ENCODE data around the gene OSBP2. TPM values are rescaled to one million over a fixed set of nuclear protein-coding genes. Genes with fewer than 3 reads are reported as not detected.

The OSBP2 gene
- total RNA-seq, 4 donors from 2014 or later: 3.3 to 7.7 (median 4.6) TPM; not detected in 1

DNA sequence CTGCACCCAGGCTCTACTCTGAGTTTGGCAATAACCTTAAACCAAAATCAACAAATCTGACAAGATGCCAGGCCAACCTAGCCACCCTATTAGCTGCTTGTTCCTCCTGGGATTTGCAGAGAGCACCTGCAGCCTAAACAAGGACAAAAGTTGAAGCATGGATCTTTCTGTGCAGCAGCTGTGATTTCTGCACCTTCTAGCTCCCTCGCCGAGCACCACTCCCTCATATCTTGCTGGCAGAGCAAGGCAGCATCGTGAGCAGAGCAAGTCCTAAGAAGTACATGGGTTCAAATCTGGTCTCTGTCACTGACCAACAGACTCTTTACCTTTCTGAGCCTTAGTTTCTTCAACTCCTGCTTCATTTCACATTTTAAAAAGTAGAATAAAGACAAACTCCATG lies 235.6 kb downstream of the OSBP2 start:
- TF ChIP-seq POLR2A (IDR thresholded peaks at IDR 0.05) (no peak), CTCF (IDR thresholded peaks at IDR 0.05) (no peak)
- Histone ChIP-seq H3K27ac (no peak overlapping the region), H3K9me3 (no peaks in the 10 kb centered on the region), H3K36me3 (no peaks in the 10 kb centered on the region), H3K4me3 (no peak overlapping the region), H3K4me1 (no peaks in the 10 kb centered on the region), H3K27me3 (no peaks in the 10 kb centered on the region)
- intact Hi-C loops (cut with DNase I; ENCODE audit: low total_unique reads): no loop called here
- DNase-seq: no peak

DNA sequence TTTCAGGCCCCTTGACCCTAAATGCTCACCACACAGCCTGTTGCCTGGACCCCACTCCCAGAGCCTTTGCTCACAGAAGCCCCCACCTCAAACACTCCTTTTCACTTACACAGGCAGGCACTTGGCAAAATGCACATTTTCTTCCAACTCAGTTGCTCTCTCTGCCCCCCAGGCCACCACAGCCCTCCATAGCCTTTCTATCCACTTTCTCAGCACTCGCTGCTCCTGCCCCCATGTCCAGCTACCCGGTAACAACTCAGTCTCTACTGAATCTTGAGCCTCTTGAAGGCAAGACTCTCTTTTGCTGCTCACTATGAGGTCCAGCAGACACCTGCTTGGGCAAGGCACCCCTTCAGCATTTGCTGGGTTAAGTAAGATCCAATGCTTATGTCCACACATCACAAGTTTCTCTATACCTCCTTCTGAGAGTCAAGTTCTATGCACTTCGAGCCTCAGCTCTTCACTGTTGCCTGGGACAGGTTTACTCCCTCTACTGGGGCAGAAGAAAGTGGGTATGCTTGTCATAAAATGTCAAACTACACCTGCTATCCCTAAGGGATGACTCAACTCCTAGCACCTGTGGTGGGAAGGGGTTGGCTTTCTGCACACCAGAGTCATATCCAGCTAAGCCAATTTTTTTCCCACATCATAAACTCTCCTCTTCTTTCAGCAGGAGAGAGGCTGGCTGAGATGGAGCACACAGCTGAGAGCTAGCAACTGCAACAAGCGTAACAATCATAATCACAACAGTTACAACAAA lies 237.0 kb downstream of the OSBP2 start:
- TF ChIP-seq CTCF (IDR thresholded peaks at IDR 0.05): no peak
- no peak for TF ChIP-seq POLR2A (IDR thresholded peaks at IDR 0.05)
- H3K27ac ChIP-seq: no peak overlapping the region
- no peak for DNase-seq
- H3K36me3 ChIP-seq: no peaks in the 10 kb centered on the region
- no peaks in the 10 kb centered on the region for H3K27me3 ChIP-seq
- no peaks in the 10 kb centered on the region for H3K9me3 ChIP-seq
- H3K4me3 ChIP-seq: no peak overlapping the region
- intact Hi-C loops (cut with DNase I; ENCODE audit: low total_unique reads): no loop called here
- no peaks in the 10 kb centered on the region for H3K4me1 ChIP-seq

DNA sequence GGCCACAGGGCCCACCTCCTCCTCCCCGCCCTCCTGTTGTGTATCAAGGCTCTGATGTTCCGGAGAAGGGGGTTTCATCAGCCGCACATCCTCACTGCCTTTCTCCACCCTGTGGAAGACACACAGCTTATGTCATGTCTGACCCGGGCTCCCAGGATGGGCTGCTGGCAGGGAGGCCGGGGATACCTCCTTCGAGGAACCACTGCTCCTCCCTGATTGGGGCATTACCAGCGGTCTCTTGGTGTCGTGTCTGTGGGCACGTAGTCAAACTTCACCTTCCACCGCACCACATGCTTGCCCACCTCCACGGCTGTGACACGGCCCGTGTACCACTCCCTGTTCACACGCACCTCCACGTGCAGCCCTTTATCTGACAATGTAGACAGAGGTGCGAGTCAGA lies 238.0 kb downstream of the OSBP2 start:
- Histone ChIP-seq H3K27me3 (no peaks in the 10 kb centered on the region), H3K27ac (no peak overlapping the region), H3K36me3 (no peaks in the 10 kb centered on the region), H3K4me3 (no peak overlapping the region), H3K9me3 (no peaks in the 10 kb centered on the region), H3K4me1 (no peaks in the 10 kb centered on the region)
- no peak for DNase-seq
- TF ChIP-seq POLR2A (IDR thresholded peaks at IDR 0.05): no peak
- intact Hi-C loops (cut with DNase I; ENCODE audit: low total_unique reads): no loop called here

GRCh38 chr22:30933457-30933856 lies 238.8 kb downstream of the OSBP2 start:
- H3K27ac ChIP-seq: no peak overlapping the region
- no peaks in the 10 kb centered on the region for H3K4me1 ChIP-seq
- H3K27me3 ChIP-seq: no peaks in the 10 kb centered on the region
- intact Hi-C loops (cut with DNase I; ENCODE audit: low total_unique reads): no loop called here
- TF ChIP-seq POLR2A (IDR thresholded peaks at IDR 0.05): no peak
- TF ChIP-seq CTCF (IDR thresholded peaks at IDR 0.05): no peak
- no peak for DNase-seq
- H3K36me3 ChIP-seq: no peaks in the 10 kb centered on the region
- H3K4me3 ChIP-seq: no peak overlapping the region
- H3K9me3 ChIP-seq: no peaks in the 10 kb centered on the region

DNA sequence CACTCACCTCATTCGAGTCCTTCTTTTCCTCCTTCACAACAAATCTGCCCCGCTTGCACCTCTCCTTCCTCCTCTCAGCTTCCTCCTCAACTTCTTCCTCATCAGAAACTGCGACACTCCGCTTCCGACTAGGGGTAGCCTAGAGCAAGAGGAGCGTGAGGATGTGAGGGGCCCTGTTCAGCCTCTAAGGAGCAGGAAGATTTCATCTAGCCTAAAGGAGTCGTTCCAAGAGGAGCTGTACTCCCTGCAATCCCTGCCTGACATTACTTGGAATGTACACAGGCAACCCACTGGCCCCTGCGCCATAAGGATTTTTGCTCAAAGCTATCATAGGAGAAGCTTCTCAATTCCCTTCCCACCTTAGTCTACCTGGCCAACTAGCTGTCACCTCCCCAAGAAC lies 239.4 kb downstream of the OSBP2 start:
- no peak for DNase-seq
- TF ChIP-seq CTCF (IDR thresholded peaks at IDR 0.05) (no peak), POLR2A (IDR thresholded peaks at IDR 0.05) (no peak)
- no peaks in the 10 kb centered on the region for H3K36me3 ChIP-seq
- intact Hi-C loops (cut with DNase I; ENCODE audit: low total_unique reads): no loop called here
- H3K27me3 ChIP-seq: no peaks in the 10 kb centered on the region
- H3K4me3 ChIP-seq: no peak overlapping the region
- H3K9me3 ChIP-seq: no peaks in the 10 kb centered on the region
- H3K4me1 ChIP-seq: no peaks in the 10 kb centered on the region
- H3K27ac ChIP-seq: no peak overlapping the region
